ENCODE data around the gene DYNC1I2.
"Not testable (repeated sequence)": the region's sequence is repeated elsewhere in the genome, so short reads cannot be mapped to it uniquely, and the experiment has no call there.

DYNC1I2 gene

GRCh38 chr2:171719660-171720059 lies 32.4 kb downstream of the DYNC1I2 start:
- DNase-seq, result no peak

GRCh38 chr2:171723716-171724683 lies 36.7 kb downstream of the DYNC1I2 start:
- no peak for DNase-seq

- DNase-seq, result no peak
Measured at GRCh38 chr2:171726847-171727450, 39.7 kb downstream of the DYNC1I2 start.

- DNase-seq, result no peak
Measured at GRCh38 chr2:171728989-171729951, 42.0 kb downstream of the DYNC1I2 start.

GRCh38 chr2:171729952-171730317 lies 42.7 kb downstream of the DYNC1I2 start:
- no peak for DNase-seq

- DNase-seq, result no peak
Measured at GRCh38 chr2:171735991-171736710, 48.9 kb downstream of the DYNC1I2 start.

- no peak for DNase-seq
Measured at GRCh38 chr2:171741189-171741588, 53.9 kb downstream of the DYNC1I2 start.

- no peak for DNase-seq
Measured at GRCh38 chr2:171742760-171743159, 55.5 kb downstream of the DYNC1I2 start.

- DNase-seq, result no peak
Measured at GRCh38 chr2:171745141-171745540, 57.9 kb downstream of the DYNC1I2 start.

GRCh38 chr2:171745806-171746205 lies 58.5 kb downstream of the DYNC1I2 start:
- DNase-seq, result no peak

GRCh38 chr2:171747371-171747770 lies 60.1 kb downstream of the DYNC1I2 start:
- DNase-seq, result no peak

- DNase-seq, result no peak
Measured at GRCh38 chr2:171754254-171754939, 67.1 kb downstream of the DYNC1I2 start.

- DNase-seq, result not testable (repeated sequence)
Measured at GRCh38 chr2:171758762-171759161, 71.5 kb downstream of the DYNC1I2 start.

GRCh38 chr2:171761176-171761575 lies 73.9 kb downstream of the DYNC1I2 start:
- DNase-seq, result not testable (repeated sequence)

GRCh38 chr2:171762879-171763573 lies 75.8 kb downstream of the DYNC1I2 start:
- DNase-seq, result no peak

- no peak for DNase-seq
Measured at GRCh38 chr2:171763602-171764001, 76.3 kb downstream of the DYNC1I2 start.

- DNase-seq, result no peak
Measured at GRCh38 chr2:171771463-171771862, 84.2 kb downstream of the DYNC1I2 start.

GRCh38 chr2:171772373-171772772 lies 85.1 kb downstream of the DYNC1I2 start:
- no peak for DNase-seq

GRCh38 chr2:171774581-171774980 lies 87.3 kb downstream of the DYNC1I2 start:
- not testable (repeated sequence) for DNase-seq

- no peak for DNase-seq
Measured at GRCh38 chr2:171778515-171778914, 91.2 kb downstream of the DYNC1I2 start.

GRCh38 chr2:171785450-171785849 lies 98.2 kb downstream of the DYNC1I2 start:
- DNase-seq, result no peak

Data from right forelimb (tissue), 1 donor.